Caki2 (cell line): ENCODE results near the gene FAM111B. TPM values are rescaled to one million over a fixed set of nuclear protein-coding genes. Genes with fewer than 3 reads are reported as not detected.
"Not testable (repeated sequence)": the region's sequence is repeated elsewhere in the genome, so short reads cannot be mapped to it uniquely, and the experiment has no call there.

Source experiments
- DNase-seq: peaks from one replicate; pipeline ENCODE4 v3.0.0-alpha.2; 2015; ENCODE audit warnings: low read depth
- in situ Hi-C: cut with HindIII; loops from 2 replicates; pipeline ENCODE4 v1.10.0; 2016; ENCODE audit warnings: low sequenced_read_pairs, low pct_unique_long_range_greater_than_20kb, mixed read lengths
- total RNA-seq: library from RNA; depleted of rRNA; stranded (reverse); fragments of >200 nt; shearing (Covaris generic); gene quantifications from 2 replicates; pipeline ENCODE4 v1.2.3, GENCODE V29; 2014; ENCODE audit warnings: low replicate concordance

Gene FAM111B
- total RNA-seq, 1 experiment from 2014 or later, result 6.4 TPM

GRCh38 chr11:59095972-59096575 lies 11.0 kb upstream of the FAM111B start:
- DNase-seq, in situ Hi-C loops: not testable (repeated sequence)

- DNase-seq, result peak; percentile 20
- in situ Hi-C loops, result no loop called here
Measured at GRCh38 chr11:59097113-59097708, 9.8 kb upstream of the FAM111B start.

- DNase-seq, in situ Hi-C loops: not testable (repeated sequence)
Measured at GRCh38 chr11:59097938-59098337, 9.1 kb upstream of the FAM111B start.

- in situ Hi-C loops, result no loop called here
- peak; percentile 68 for DNase-seq
Measured at GRCh38 chr11:59102259-59102765, 4.7 kb upstream of the FAM111B start.

DNA sequence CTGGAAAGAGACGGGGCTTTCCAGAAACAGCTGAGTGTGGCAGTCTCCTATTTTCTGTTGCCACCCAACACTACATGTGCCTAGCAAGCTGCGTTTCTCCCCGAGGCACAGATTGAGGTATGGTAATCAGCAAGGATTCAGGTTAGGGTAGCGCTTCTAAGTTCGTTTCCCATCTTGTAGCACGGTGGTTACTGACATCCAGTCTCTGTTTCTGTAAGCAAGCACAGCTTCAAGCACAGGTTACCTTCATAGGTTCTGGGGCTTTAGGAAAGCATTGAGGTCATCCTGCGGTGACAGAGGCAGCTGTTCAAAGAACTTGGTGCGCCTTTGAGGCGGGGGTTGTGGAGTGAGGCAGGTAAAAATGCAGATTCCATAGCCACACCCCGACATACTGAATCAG lies 684 bp downstream of the FAM111B start:
- DNase-seq, in situ Hi-C loops: not testable (repeated sequence)

DNA sequence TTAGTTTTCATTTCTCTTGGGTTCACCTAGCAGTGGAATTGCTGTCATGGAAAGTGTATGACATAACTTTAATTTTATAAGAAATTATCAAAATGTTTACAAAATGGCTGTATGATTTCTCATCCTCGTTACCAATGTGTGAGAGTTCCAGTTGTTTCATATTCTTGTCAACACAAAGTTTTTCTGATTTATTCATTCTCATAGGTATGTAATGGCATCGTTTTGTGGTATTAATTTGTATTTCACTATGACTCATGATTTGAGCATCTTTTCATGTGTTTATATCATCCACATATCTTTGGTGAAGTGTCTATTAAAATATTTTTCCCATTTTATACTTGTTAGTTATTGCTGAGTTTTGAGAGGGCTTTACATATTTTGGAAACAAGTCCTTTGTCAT lies 5.5 kb downstream of the FAM111B start:
- no peak for DNase-seq
- in situ Hi-C loops, result no loop called here

DNA sequence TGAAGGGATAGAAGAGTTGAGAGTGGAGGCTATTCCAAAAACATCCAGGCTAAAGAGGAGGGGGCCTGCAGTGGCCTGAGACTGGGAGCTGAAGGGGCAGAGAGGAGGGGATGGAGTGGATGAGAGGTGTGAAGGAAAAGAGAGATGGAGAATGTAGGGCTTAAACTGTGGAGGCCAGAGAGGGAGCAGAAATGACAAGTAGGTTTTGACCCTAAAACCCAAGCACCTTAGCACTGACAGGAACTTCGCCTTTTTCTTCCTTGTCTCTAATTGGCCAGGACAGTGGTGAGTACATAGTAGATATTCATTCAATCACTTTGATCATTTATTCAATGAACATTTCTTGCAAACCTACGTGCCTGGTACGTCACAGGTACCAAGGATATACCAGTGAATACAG lies 7.3 kb downstream of the FAM111B start:
- in situ Hi-C loops, result no loop called here

GRCh38 chr11:59115553-59115952 lies 8.5 kb downstream of the FAM111B start:
- DNase-seq, result no peak
- in situ Hi-C loops, result no loop called here

More for the DNA sequence above, 7.3 kb downstream of the FAM111B start:
- DNase-seq, result no peak

- no peak for DNase-seq
- in situ Hi-C loops, result no loop called here
Measured at GRCh38 chr11:59117774-59118173, 10.7 kb downstream of the FAM111B start.

DNA sequence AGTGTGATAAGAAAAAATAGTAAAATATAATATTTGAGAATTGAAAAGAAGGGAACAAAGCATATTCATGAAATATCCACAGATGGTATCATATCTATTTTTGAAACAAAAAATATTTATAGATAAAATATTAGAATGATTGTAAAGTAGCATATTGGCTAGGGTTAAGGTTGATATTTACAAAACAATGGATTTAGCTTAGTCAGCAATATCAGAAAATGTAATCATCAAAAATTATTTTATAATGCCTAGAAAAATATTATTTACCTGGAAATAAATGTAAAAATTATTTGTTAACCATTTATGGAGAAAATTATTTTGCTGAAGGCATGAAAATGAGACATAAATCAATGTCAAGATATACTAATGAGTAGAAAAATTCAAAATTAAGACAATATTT lies 12.8 kb downstream of the FAM111B start:
- in situ Hi-C loops, result no loop called here
- no peak for DNase-seq

- no peak for DNase-seq
- in situ Hi-C loops, result no loop called here
Measured at GRCh38 chr11:59135648-59136461, 28.8 kb downstream of the FAM111B start.

DNA sequence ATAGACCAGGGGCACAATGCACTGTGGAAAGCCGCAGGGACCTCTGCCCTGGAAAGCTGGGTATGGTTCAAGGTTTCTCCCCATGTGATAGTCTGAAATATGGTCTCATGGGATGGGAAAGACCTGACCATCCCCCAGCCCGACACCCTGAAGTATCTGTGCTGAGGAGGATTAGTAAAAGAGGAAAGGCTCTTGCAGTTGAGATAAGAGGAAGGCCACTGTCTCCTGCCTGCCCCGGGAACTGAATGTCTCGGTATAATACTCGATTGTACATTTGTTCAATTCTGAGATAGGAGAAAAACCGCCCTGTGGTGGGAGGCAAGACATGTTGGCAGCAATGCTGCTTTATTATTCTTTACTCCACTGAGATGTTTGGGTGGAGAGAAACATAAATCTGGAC lies 29.5 kb downstream of the FAM111B start:
- in situ Hi-C loops, DNase-seq: not testable (repeated sequence)

DNA sequence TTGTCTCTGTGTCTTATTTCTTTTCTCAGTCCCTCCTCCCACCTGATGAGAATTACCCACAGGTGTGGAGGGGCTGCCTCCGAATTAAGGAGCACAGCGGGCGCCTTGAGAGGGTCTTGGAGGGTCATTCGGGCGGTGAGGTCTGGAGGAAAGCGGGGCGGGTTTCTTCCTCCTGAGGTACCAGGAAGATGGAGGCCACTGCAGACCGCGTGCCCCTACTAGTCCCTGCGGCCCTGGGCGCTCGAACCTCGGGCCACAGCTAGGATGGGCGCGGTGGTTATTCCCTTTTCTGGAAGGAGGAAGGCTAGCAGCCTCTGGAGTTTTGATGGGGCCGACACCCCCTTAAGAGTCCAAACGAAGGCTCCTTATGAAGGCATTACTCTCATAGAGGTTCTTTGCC lies 30.2 kb downstream of the FAM111B start:
- in situ Hi-C loops, result no loop called here
- DNase-seq, result no peak

GRCh38 chr11:59138643-59139042 lies 31.6 kb downstream of the FAM111B start:
- in situ Hi-C loops, result no loop called here
- no peak for DNase-seq

GRCh38 chr11:59141191-59141590 lies 34.2 kb downstream of the FAM111B start:
- in situ Hi-C loops, result no loop called here
- no peak for DNase-seq

- no peak for DNase-seq
- in situ Hi-C loops, result no loop called here
Measured at GRCh38 chr11:59141673-59142460, 34.8 kb downstream of the FAM111B start.

- in situ Hi-C loops, result no loop called here
Measured at GRCh38 chr11:59142530-59143507, 35.8 kb downstream of the FAM111B start, which contains the start of gene FAM111A. Gene FAM111A, plus strand, starts transcription at chr11:59142856. Its CDS starts 6,017 bp downstream, at chr11:59148873.

More at GRCh38 chr11:59142530-59143507, 35.8 kb downstream of the FAM111B start, which contains the start of gene FAM111A:
- DNase-seq, result peak; percentile 96
